ENCODE data around the gene CD177. TPM values are rescaled to one million over a fixed set of nuclear protein-coding genes. Genes with fewer than 3 reads are reported as not detected.

CD177 gene
- total and polyA plus RNA-seq, 8 donors, result 0.25 to 11.3 (median 2.8) TPM; not detected in 3

DNA sequence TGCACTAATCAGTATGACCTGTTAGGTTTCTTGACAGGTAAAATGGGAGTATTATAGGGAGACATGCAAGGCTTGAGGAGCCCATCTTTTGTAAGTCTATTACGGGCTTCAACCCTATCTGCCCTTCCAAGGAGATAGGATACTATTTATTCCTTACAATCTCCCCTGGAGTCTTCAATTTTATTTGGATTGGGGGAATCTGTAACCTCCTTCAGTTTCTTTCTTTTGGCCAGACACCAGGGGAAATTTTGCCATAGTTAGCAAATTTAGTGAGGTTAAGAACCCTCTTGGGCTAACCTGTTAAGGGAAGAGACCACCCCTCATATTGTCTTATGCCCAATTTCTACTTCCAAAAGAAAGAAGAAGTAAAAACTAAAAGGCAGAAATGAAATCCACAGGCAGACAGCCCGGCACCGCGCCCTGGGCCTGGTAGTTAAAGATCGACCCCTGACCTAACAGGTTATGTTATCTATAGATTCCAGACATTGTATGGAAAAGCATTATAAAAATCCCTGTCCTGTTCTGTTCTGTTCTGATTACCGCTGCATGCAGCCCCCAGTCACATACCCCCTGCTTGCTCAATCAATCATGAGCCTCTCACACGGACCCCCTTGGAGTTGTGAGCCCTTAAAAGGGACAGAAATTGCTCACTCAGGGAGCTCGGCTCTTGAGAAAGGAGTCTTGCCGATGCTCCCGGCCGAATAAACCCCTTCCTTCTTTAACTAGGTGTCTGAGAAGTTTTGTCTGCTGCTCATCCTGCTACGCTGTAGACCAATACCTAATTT is 39.6 kb upstream of the CD177 start:
- Histone ChIP-seq H3K4me1 (no peaks in the 10 kb centered on the region), H3K4me3 (no peak overlapping the region), H3K27ac (no peak overlapping the region), H3K36me3 (no peaks in the 10 kb centered on the region), H3K9me3 (no peaks in the 10 kb centered on the region), H3K27me3 (peaks cover 0 to 6% (median 0%) of the 10 kb centered on the region in 3 donors)
- TF ChIP-seq POLR2A (IDR thresholded peaks at IDR 0.05), result no peak
- TF ChIP-seq, protein P1, sequence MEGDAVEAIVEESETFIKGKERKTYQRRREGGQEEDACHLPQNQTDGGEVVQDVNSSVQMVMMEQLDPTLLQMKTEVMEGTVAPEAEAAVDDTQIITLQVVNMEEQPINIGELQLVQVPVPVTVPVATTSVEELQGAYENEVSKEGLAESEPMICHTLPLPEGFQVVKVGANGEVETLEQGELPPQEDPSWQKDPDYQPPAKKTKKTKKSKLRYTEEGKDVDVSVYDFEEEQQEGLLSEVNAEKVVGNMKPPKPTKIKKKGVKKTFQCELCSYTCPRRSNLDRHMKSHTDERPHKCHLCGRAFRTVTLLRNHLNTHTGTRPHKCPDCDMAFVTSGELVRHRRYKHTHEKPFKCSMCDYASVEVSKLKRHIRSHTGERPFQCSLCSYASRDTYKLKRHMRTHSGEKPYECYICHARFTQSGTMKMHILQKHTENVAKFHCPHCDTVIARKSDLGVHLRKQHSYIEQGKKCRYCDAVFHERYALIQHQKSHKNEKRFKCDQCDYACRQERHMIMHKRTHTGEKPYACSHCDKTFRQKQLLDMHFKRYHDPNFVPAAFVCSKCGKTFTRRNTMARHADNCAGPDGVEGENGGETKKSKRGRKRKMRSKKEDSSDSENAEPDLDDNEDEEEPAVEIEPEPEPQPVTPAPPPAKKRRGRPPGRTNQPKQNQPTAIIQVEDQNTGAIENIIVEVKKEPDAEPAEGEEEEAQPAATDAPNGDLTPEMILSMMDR (IDR thresholded peaks at IDR 0.05), result no peak
- no peak for TF ChIP-seq EP300 (IDR thresholded peaks at IDR 0.05)
- TF ChIP-seq POLR2AphosphoS5 (IDR thresholded peaks at IDR 0.05), result no peak
- intact Hi-C loops (cut with DNase I; ENCODE audit: low total_unique reads), result no loop called here
- 84 to 90% (median 85%) methylated on average over 12 of the region's 12 CpGs for WGBS, 5 donors
- no peak for DNase-seq

DNA sequence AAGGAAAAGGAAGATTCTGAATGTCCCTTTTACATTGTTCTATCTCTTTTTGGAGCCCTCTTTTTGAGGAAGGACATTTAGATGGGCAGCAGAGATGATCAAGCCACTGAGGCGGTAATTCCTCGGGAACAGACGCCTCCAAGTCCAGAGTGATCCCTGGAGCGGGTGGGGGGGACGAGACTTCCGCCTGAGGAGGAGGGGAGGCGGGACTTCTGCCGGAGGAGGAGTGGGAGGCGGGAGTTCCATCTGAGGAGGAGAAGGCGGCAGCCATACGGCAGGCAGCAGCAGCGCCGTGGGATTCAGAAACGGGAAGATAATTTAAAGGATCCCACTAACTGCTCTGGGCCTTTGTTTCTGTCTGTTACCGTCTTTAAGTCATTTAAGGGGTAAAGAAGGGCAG is 37.6 kb upstream of the CD177 start:
- Histone ChIP-seq H3K4me3 (no peak overlapping the region), H3K9me3 (no peaks in the 10 kb centered on the region), H3K4me1 (no peaks in the 10 kb centered on the region), H3K27me3 (peaks cover 0 to 6% (median 0%) of the 10 kb centered on the region in 3 donors), H3K36me3 (no peaks in the 10 kb centered on the region), H3K27ac (no peak overlapping the region)
- no peak for DNase-seq
- 82 to 92% (median 87%) methylated on average over 14 to 15 of the region's 15 CpGs for WGBS, 5 donors
- TF ChIP-seq EP300 (IDR thresholded peaks at IDR 0.05) (no peak), POLR2AphosphoS5 (IDR thresholded peaks at IDR 0.05) (no peak), POLR2A (IDR thresholded peaks at IDR 0.05) (no peak)
- TF ChIP-seq, protein P1 (IDR thresholded peaks at IDR 0.05), result no peak
- intact Hi-C loops (cut with DNase I; ENCODE audit: low total_unique reads), result no loop called here

DNA sequence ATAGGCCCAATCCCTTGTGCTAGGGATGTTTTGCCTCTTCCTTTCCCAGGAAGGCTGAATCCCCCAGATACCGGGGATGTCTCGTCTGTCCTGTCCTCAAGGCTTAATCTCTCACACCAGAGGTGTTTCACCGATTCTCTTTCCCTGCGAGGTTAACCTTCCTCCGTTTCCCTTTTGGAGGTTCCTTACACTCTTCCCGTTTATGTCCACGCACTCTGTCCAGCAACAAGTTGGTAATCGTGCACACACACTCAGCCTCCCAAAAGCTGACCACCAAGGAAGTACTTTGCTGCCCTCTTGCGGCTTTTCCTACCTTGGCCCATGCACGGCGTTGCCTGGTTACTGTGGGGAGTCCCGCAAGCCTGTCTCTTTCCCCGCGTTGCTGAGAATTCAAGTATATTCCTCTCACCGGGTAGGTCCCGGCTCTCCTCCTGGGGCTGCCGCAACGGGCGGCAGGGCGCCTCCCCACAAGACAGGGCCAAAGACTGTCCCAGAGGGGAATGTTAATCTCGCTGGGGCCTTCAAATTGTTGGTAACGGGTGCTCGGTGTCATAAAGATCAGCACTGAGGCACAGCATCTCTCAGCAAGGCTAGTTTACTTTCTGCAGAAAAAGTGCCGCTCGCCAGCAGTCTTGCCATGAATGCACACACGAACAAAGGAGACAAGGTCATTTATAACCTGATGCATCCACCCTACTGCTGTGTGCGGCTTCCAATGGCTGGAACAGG is 36.7 kb upstream of the CD177 start:
- Histone ChIP-seq H3K27ac (no peak overlapping the region), H3K4me3 (no peak overlapping the region), H3K4me1 (no peaks in the 10 kb centered on the region), H3K36me3 (no peaks in the 10 kb centered on the region), H3K27me3 (peaks cover 0 to 6% (median 0%) of the 10 kb centered on the region in 3 donors), H3K9me3 (no peaks in the 10 kb centered on the region)
- no peak for TF ChIP-seq EP300 (IDR thresholded peaks at IDR 0.05)
- TF ChIP-seq, protein P1 (IDR thresholded peaks at IDR 0.05), result peak in 1 of 7 experiments; percentile 14
- peak; percentile 23 to 60 for DNase-seq
- intact Hi-C loops (cut with DNase I; ENCODE audit: low total_unique reads), result no loop called here
- WGBS, 5 donors, result 79 to 88% (median 84%) methylated on average over 26 to 27 of the region's 27 CpGs

DNA sequence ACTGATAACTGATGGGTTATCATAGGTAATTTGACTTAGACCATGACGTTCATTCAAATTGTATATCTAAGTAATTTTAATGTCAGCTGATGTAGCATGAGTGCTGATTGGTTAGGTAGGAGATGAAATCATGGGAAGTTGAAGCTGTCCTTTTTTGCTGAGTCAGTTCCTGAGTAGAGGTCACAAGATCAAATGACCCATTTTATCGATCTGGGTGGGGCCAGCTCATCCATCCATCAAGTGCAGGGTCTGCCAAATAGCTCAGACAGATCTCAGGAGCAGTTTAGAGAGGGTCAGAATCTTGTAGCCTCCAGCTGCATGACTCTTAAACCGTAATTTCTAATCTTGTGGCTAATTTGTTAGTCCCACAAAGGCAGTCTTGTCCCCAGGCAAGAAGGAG is 35.3 kb upstream of the CD177 start:
- H3K9me3 ChIP-seq, result no peaks in the 10 kb centered on the region
- intact Hi-C loops (cut with DNase I; ENCODE audit: low total_unique reads), result no loop called here
- H3K36me3 ChIP-seq, result no peaks in the 10 kb centered on the region
- 37 to 65% (median 57%) methylated on average over 3 of the region's 3 CpGs for WGBS, 5 donors
- DNase-seq, result no peak
- no peak for TF ChIP-seq POLR2A (IDR thresholded peaks at IDR 0.05)
- TF ChIP-seq, protein P1 (IDR thresholded peaks at IDR 0.05), result no peak
- no peak for TF ChIP-seq POLR2AphosphoS5 (IDR thresholded peaks at IDR 0.05)
- no peak for TF ChIP-seq EP300 (IDR thresholded peaks at IDR 0.05)
- no peaks in the 10 kb centered on the region for H3K4me1 ChIP-seq
- H3K4me3 ChIP-seq, result no peak overlapping the region
- no peak overlapping the region for H3K27ac ChIP-seq
- H3K27me3 ChIP-seq, result peaks cover 0 to 6% (median 0%) of the 10 kb centered on the region in 3 donors
